HT1080 (cell line): ENCODE measurements around the gene SELENOO. TPM values are rescaled to one million over a fixed set of nuclear protein-coding genes. Genes with fewer than 3 reads are reported as not detected.
A peak's percentile ranks its signal among the peaks of the same experiment; 100 is the strongest.

Experiments
- DNase-seq: peaks from one replicate; pipeline ENCODE4 v3.0.0-alpha.2; 2015; ENCODE audit warnings: low read depth
- total RNA-seq: library from RNA; depleted of rRNA; stranded (reverse); fragments of >200 nt; shearing (Covaris generic); gene quantifications from 2 replicates; pipeline ENCODE4 v1.2.3, GENCODE V29; 2014

The SELENOO gene
- total RNA-seq, 1 experiment from 2014 or later = 49.1 TPM

GRCh38 chr22:50232481-50233151 is 31.8 kb downstream of the SELENOO start:
- DNase-seq = no peak

GRCh38 chr22:50233223-50233622 is 32.4 kb downstream of the SELENOO start:
- no peak for DNase-seq

GRCh38 chr22:50236731-50237409 is 36.1 kb downstream of the SELENOO start:
- no peak for DNase-seq

- peak; percentile 42 for DNase-seq
Observed at GRCh38 chr22:50238755-50239154, 37.9 kb downstream of the SELENOO start.

DNA sequence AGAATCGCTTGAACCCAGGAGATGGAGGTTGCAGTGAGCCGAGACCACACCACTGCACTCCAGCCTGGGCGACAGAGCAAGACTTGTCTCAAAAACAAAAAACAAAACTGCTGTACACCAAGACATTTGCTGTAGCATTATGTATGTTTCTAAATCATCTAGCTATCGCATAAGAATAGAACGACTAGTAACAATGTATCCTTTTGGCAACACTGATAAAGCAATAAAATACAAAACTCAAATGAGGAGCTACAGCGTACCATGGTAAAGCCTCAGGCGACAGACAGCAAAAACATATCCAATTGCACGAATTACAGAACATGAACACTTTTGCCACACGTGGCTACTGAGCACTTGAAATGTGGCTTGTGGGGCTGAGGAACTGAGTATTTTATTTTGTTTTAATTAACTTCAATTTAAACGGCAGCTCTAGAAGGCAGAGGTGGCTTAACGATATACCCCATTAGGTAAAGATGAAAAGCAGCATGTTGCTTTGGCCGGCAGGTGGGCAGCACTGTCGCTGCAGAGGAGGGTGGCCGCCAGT is 41.7 kb downstream of the SELENOO start:
- DNase-seq = no peak

GRCh38 chr22:50243685-50244419 is 43.0 kb downstream of the SELENOO start:
- no peak for DNase-seq

DNA sequence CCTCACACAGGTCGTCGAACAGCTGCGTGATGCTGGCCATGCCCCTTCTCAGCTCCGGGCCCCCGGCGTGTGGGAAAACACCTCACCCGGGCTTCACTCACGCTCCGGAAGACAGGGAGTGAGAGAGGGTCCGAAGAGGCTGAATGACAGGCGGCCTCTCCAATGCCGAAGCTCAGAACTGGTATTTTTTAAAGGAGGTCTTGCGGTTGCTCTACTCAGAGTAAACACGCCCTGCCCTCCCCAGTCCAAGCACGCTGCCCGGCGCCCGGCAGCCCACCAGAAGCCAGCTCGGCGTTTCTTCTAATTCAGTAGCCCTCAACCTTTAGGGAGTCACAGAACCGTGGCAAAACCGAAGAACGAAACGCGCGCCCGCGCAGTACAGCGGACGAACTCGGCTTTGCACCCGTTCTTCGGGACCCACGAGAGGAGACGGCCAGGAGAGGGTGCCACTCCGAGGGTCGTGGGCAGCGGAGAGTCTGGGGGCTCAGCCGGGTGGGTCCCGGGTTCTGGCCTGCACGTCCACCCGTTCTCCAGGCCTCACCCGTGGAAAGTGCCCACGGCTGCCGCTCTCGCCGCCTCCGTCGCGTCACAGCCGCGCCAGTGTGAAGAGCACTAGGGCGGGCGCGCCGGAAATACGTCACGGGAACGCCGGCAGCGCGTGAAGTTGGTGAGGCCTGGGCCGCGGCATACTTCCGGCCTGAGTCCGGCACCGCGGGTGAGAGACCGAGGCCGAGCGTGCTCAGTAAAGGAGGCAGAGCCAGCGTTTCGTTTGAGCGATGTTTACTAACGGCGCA is 43.8 kb downstream of the SELENOO start, which contains the start of gene TUBGCP6:
Gene TUBGCP6, minus strand, starts transcription at position 604 of the 794 bp plus-strand sequence. Its CDS starts 564 bp downstream, at position 40.
- DNase-seq = peak; percentile 86

GRCh38 chr22:50245214-50246072 is 44.6 kb downstream of the SELENOO start:
- no peak for DNase-seq

GRCh38 chr22:50246242-50247175 is 45.7 kb downstream of the SELENOO start:
- DNase-seq = no peak

- no peak for DNase-seq
Observed at GRCh38 chr22:50247748-50248147, 46.9 kb downstream of the SELENOO start.

DNA sequence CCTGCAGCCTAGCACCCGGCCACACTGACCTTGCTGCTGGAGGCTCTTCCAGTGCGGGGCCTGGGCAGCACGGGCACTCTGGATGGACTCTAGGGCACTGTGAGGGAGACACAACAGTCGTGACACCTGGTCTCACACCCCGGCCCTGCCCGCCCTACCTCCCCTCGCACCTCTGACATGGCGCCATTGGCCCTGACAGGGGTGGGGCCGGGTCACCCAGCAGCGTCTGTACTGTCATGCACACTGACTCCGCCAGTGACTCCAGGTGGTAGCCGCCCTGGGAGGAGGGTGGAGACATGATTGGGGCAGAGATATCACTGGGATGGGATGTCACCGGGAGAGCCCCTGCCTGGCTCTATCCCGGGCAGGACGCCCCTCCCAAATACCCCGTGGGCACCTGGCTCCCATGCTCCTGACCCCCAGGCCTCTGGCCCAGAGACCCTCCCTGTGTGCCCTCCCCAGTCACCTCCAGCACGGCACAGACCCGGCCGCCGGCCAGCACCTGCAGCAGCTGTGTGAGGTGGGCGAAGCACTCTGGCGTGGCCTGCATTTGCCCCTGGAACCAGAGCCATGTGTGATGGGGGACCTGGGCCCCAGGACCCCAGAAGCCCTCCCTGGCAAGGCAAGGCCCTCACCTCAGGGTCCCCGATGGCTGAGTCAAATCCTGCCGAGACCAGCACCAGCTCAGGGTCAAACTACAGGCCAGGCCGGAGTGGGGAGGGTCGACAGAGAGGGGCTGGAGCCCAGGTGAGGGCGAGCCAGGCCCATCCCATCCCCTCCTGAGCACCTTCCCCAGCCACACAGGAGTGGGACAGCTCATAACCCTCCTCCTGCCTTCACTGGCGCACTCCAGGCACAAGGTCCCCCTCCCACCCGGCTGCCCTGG is 47.6 kb downstream of the SELENOO start:
- DNase-seq = no peak

- no peak for DNase-seq
Observed at GRCh38 chr22:50249341-50250248, 48.8 kb downstream of the SELENOO start.

DNA sequence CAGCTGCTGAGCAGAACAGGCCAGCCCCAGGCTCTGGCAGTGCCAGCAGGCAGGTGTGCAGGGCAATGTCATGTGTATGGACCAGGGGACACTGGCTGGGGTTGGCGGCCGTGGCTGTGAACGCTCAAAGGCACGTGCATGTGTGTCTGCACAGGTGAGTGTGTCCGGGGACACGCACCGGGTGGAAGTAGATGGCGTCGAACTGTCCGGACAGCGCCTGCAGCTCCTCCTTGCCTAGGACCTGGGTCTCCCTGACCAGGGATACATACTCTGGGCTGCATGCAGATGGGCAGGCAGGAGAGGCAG is 49.4 kb downstream of the SELENOO start:
- no peak for DNase-seq

DNA sequence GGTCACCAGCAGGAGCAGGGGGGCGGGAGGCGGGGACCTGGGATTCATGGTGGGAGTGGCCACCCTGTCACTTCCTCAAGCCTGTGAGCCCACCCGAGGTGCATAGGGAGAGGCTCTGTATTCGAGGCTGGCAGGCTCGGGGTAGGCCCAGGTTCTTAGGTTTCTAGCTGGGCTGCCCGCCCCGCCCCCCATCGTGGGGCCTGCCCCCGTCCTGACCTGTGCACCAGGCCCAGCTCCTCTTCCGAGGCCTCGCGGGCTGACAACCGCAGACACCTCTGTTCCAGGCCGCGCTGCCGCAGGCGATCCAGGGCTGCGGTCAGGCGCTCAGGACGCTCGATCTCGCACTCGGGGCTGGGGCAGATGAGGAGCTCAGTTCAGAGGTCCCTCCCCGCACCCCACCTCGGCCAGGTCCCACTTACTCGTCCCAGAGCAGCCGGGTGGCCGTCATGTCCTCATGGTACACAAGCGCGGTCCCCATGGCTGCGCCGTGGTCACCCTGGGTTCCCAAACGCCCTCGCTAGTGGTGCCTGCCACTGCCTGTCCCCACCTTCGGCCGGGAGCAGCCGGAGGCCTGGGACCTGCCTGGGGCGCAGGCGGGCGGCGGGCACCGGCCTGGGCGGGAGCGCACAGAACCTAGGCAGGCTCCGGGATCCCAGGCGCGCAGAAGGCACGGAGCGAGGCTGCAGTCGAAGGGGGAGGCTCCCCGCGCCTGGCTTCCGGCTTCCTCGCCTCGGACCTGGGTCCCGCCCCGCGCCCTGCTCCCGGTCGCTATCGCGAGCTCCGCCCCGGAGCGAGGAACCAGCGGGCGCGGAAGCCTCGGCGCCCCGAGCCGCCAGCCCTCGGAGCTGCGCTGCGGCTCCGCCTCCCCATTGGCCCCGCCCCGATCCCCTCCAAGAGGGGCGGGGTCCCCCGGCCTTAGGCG is 50.0 kb downstream of the SELENOO start, which contains the start of gene HDAC10:
Gene HDAC10, minus strand, starts transcription at position 711 of the 922 bp plus-strand sequence. Its CDS starts 233 bp downstream, at position 478.
- peak; percentile 75 for DNase-seq

DNA sequence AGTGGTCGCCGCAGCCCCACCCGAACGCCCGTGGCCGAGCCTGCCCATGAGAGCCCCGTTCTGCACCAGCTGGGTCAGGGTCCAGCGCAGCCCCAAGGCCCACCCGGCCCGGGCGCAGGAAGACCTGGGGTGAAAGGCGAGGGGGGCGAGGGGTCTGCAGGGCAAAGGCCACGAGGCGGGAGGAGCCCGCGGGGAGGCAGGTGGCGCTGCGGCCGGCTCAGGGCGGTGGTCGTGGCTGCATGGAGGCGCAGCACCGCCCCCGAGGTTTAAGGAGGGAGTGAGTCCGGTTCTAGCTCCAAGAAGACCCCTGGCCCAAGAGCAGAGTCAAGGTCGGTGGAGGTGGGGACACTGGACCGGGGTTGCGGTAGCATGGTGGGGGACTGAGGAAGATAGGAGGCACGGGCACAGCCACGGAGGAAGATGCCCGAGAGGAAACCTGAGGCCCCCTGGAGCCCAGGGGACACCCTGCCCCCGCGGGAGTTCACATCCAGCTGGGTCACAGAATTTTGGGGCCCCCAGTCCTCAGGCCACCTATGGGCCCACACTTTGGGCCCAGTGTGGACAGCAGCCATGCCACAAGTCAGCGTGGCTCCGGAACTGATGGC is 50.8 kb downstream of the SELENOO start:
- DNase-seq = no peak
